ENCODE data around the gene SMYD3. TPM values are rescaled to one million over a fixed set of nuclear protein-coding genes. Genes with fewer than 3 reads are reported as not detected.

SMYD3 gene
- total and polyA plus RNA-seq, 10 donors: 12.5 to 33.1 (median 21.0) TPM

GRCh38 chr1:245987577-245987976 lies 519.5 kb downstream of the SMYD3 start:
- TF ChIP-seq POLR2A (IDR thresholded peaks at IDR 0.05): no peak
- WGBS, 5 donors: 87 to 94% (median 92%) methylated on average over 6 of the region's 6 CpGs

GRCh38 chr1:245987219-245987545 lies 519.9 kb downstream of the SMYD3 start:
- intact Hi-C loops (cut with DNase I; ENCODE audit: low total_unique reads): no loop called here
- WGBS, 5 donors: 70 to 81% (median 75%) methylated on average over 2 of the region's 2 CpGs
- Histone ChIP-seq H3K4me3 (no peak overlapping the region), H3K4me1 (peaks cover 0 to 8% (median 0%) of the 10 kb centered on the region in 6 donors), H3K36me3 (no peaks in the 10 kb centered on the region), H3K27ac (no peak overlapping the region), H3K9me3 (no peaks in the 10 kb centered on the region), H3K27me3 (replicated peaks in 1 of 7) (no peaks in the 10 kb centered on the region)
- TF ChIP-seq POLR2AphosphoS5 (IDR thresholded peaks at IDR 0.05) (no peak), POLR2A (IDR thresholded peaks at IDR 0.05) (no peak)
- TF ChIP-seq, protein P1, sequence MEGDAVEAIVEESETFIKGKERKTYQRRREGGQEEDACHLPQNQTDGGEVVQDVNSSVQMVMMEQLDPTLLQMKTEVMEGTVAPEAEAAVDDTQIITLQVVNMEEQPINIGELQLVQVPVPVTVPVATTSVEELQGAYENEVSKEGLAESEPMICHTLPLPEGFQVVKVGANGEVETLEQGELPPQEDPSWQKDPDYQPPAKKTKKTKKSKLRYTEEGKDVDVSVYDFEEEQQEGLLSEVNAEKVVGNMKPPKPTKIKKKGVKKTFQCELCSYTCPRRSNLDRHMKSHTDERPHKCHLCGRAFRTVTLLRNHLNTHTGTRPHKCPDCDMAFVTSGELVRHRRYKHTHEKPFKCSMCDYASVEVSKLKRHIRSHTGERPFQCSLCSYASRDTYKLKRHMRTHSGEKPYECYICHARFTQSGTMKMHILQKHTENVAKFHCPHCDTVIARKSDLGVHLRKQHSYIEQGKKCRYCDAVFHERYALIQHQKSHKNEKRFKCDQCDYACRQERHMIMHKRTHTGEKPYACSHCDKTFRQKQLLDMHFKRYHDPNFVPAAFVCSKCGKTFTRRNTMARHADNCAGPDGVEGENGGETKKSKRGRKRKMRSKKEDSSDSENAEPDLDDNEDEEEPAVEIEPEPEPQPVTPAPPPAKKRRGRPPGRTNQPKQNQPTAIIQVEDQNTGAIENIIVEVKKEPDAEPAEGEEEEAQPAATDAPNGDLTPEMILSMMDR (IDR thresholded peaks at IDR 0.05 in 8 of 11, conservative IDR thresholded peaks at IDR 0.05 in 3 of 11): no peak
- DNase-seq: no peak

More at GRCh38 chr1:245987577-245987976, 519.5 kb downstream of the SMYD3 start:
- H3K27ac ChIP-seq: no peak overlapping the region
- H3K4me1 ChIP-seq: peaks cover 0 to 8% (median 0%) of the 10 kb centered on the region in 6 donors
- H3K4me3 ChIP-seq: no peak overlapping the region
- DNase-seq: no peak
- H3K9me3 ChIP-seq: no peaks in the 10 kb centered on the region
- intact Hi-C loops (cut with DNase I; ENCODE audit: low total_unique reads): no loop called here
- no peaks in the 10 kb centered on the region for H3K36me3 ChIP-seq
- no peaks in the 10 kb centered on the region for H3K27me3 ChIP-seq (replicated peaks in 1 of 7)

GRCh38 chr1:245986404-245987218 lies 520.5 kb downstream of the SMYD3 start:
- no peak overlapping the region for H3K27ac ChIP-seq
- no peak for DNase-seq

GRCh38 chr1:245984390-245985155 lies 522.5 kb downstream of the SMYD3 start:
- WGBS, 5 donors: 89 to 96% (median 90%) methylated on average over 7 of the region's 7 CpGs
- intact Hi-C loops (cut with DNase I; ENCODE audit: low total_unique reads): no loop called here
- H3K27me3 ChIP-seq (replicated peaks in 1 of 7): no peaks in the 10 kb centered on the region

More at GRCh38 chr1:245986404-245987218, 520.5 kb downstream of the SMYD3 start:
- H3K36me3 ChIP-seq: no peaks in the 10 kb centered on the region
- no peaks in the 10 kb centered on the region for H3K27me3 ChIP-seq (replicated peaks in 1 of 7)
- 56 to 77% (median 66%) methylated on average over 12 of the region's 12 CpGs for WGBS, 5 donors
- no peaks in the 10 kb centered on the region for H3K9me3 ChIP-seq
- intact Hi-C loops (cut with DNase I; ENCODE audit: low total_unique reads): no loop called here
- peaks cover 0 to 8% (median 0%) of the 10 kb centered on the region in 6 donors for H3K4me1 ChIP-seq
- TF ChIP-seq POLR2AphosphoS5 (IDR thresholded peaks at IDR 0.05) (no peak), POLR2A (IDR thresholded peaks at IDR 0.05) (no peak)
- TF ChIP-seq, protein P1 (IDR thresholded peaks at IDR 0.05 in 8 of 11, conservative IDR thresholded peaks at IDR 0.05 in 3 of 11): no peak
- H3K4me3 ChIP-seq: no peak overlapping the region

More at GRCh38 chr1:245984390-245985155, 522.5 kb downstream of the SMYD3 start:
- no peak overlapping the region for H3K4me3 ChIP-seq
- H3K4me1 ChIP-seq: no peaks in the 10 kb centered on the region
- TF ChIP-seq, protein P1 (IDR thresholded peaks at IDR 0.05 in 8 of 11, conservative IDR thresholded peaks at IDR 0.05 in 3 of 11): no peak
- TF ChIP-seq POLR2AphosphoS5 (IDR thresholded peaks at IDR 0.05) (no peak), POLR2A (IDR thresholded peaks at IDR 0.05) (no peak)
- H3K9me3 ChIP-seq: no peaks in the 10 kb centered on the region
- H3K27ac ChIP-seq: no peak overlapping the region
- no peaks in the 10 kb centered on the region for H3K36me3 ChIP-seq
- no peak for DNase-seq

Data from spleen (tissue), 11 donors.